Measurements from ENCODE around the gene FCGR2B.
"Not testable (repeated sequence)": the region's sequence is repeated elsewhere in the genome, so short reads cannot be mapped to it uniquely, and the experiment has no call there.

The FCGR2B gene

GRCh38 chr1:161647507-161648360, 15.2 kb upstream of the FCGR2B start:
- not testable (repeated sequence) for DNase-seq (ENCODE audit: low read depth)

- DNase-seq (ENCODE audit: low read depth) = not testable (repeated sequence)
Observed at GRCh38 chr1:161653541-161653940, 9.4 kb upstream of the FCGR2B start.

GRCh38 chr1:161653971-161654370, 9.0 kb upstream of the FCGR2B start:
- DNase-seq (ENCODE audit: low read depth) = not testable (repeated sequence)

- not testable (repeated sequence) for DNase-seq (ENCODE audit: low read depth)
Observed at GRCh38 chr1:161658524-161658923, 4.4 kb upstream of the FCGR2B start.

- not testable (repeated sequence) for DNase-seq (ENCODE audit: low read depth)
Observed at GRCh38 chr1:161661660-161662311, 1.2 kb upstream of the FCGR2B start.

- DNase-seq (ENCODE audit: low read depth) = not testable (repeated sequence)
Observed at GRCh38 chr1:161663569-161663968, 626 bp downstream of the FCGR2B start.

GRCh38 chr1:161664689-161665088, 1.7 kb downstream of the FCGR2B start:
- not testable (repeated sequence) for DNase-seq (ENCODE audit: low read depth)

- DNase-seq (ENCODE audit: low read depth) = not testable (repeated sequence)
Observed at GRCh38 chr1:161671045-161672020, 8.4 kb downstream of the FCGR2B start.

- not testable (repeated sequence) for DNase-seq (ENCODE audit: low read depth)
Observed at GRCh38 chr1:161673437-161673836, 10.5 kb downstream of the FCGR2B start.

GRCh38 chr1:161674447-161674846, 11.5 kb downstream of the FCGR2B start:
- DNase-seq (ENCODE audit: low read depth) = not testable (repeated sequence)

- not testable (repeated sequence) for DNase-seq (ENCODE audit: low read depth)
Observed at GRCh38 chr1:161674908-161675307, 12.0 kb downstream of the FCGR2B start.

- DNase-seq (ENCODE audit: low read depth) = no peak
Observed at GRCh38 chr1:161676441-161676840, 13.5 kb downstream of the FCGR2B start.

GRCh38 chr1:161676958-161677689, 14.2 kb downstream of the FCGR2B start:
- no peak for DNase-seq (ENCODE audit: low read depth)

GRCh38 chr1:161678500-161678899, 15.6 kb downstream of the FCGR2B start:
- no peak for DNase-seq (ENCODE audit: low read depth)

- no peak for DNase-seq (ENCODE audit: low read depth)
Observed at GRCh38 chr1:161681879-161682278, 18.9 kb downstream of the FCGR2B start.

- DNase-seq (ENCODE audit: low read depth) = no peak
Observed at GRCh38 chr1:161688946-161689345, 26.0 kb downstream of the FCGR2B start.

GRCh38 chr1:161691846-161692245, 28.9 kb downstream of the FCGR2B start:
- DNase-seq (ENCODE audit: low read depth) = no peak

- DNase-seq (ENCODE audit: low read depth) = not testable (repeated sequence)
Observed at GRCh38 chr1:161693020-161693712, 30.2 kb downstream of the FCGR2B start.

- not testable (repeated sequence) for DNase-seq (ENCODE audit: low read depth)
Observed at GRCh38 chr1:161698302-161698701, 35.4 kb downstream of the FCGR2B start.

- DNase-seq (ENCODE audit: low read depth) = no peak
Observed at GRCh38 chr1:161702250-161702649, 39.3 kb downstream of the FCGR2B start.

- no peak for DNase-seq (ENCODE audit: low read depth)
Observed at GRCh38 chr1:161705537-161705936, 42.6 kb downstream of the FCGR2B start.
